ENCODE data around the gene PSMA4. TPM values are rescaled to one million over a fixed set of nuclear protein-coding genes. Genes with fewer than 3 reads are reported as not detected.
A peak's percentile ranks its signal among the peaks of the same experiment; 100 is the strongest.
"Not testable (repeated sequence)": the region's sequence is repeated elsewhere in the genome, so short reads cannot be mapped to it uniquely, and the experiment has no call there.

The PSMA4 gene
- total RNA-seq, 2 donors from 2014 or later: 66.2 to 97.5 TPM

DNA sequence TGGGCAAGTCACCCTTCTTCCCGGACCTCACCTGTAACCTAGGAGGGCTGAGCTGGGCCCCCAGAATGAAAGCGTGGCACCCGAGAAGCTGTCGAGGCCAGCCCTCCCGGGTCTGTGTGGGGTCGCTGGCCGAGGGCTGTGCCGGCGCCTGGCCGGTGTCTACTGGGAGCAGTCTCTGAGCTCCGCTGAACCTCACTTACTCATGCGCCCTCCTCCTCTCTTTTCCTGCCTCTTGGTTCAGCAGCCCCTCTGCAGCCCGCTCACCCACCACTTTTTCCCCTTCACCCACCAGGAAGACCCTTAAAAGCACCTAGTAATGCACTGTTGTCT is 32.4 kb upstream of the PSMA4 start:
- TF ChIP-seq, protein P1, sequence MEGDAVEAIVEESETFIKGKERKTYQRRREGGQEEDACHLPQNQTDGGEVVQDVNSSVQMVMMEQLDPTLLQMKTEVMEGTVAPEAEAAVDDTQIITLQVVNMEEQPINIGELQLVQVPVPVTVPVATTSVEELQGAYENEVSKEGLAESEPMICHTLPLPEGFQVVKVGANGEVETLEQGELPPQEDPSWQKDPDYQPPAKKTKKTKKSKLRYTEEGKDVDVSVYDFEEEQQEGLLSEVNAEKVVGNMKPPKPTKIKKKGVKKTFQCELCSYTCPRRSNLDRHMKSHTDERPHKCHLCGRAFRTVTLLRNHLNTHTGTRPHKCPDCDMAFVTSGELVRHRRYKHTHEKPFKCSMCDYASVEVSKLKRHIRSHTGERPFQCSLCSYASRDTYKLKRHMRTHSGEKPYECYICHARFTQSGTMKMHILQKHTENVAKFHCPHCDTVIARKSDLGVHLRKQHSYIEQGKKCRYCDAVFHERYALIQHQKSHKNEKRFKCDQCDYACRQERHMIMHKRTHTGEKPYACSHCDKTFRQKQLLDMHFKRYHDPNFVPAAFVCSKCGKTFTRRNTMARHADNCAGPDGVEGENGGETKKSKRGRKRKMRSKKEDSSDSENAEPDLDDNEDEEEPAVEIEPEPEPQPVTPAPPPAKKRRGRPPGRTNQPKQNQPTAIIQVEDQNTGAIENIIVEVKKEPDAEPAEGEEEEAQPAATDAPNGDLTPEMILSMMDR (IDR thresholded peaks at IDR 0.05): no peak
- Histone ChIP-seq H3K9me3 (no peaks in the 10 kb centered on the region), H3K4me3 (peak overlapping the region; percentile 99), H3K27me3 (replicated peaks; ENCODE audit: insufficient read depth) (no peaks in the 10 kb centered on the region), H3K36me3 (no peaks in the 10 kb centered on the region), H3K27ac (peak overlapping the region; percentile 45 to 52), H3K4me1 (ENCODE audit: control insufficient read depth in 1 of 2, low read depth in 2 of 2) (peaks cover 4 to 15% of the 10 kb centered on the region in 2 donors)
- DNase-seq (ENCODE audit: low spot score) (no peak), ATAC-seq (ENCODE audit: insufficient number of reproducible peaks, low FRiP score, low read depth) (no peak)

DNA sequence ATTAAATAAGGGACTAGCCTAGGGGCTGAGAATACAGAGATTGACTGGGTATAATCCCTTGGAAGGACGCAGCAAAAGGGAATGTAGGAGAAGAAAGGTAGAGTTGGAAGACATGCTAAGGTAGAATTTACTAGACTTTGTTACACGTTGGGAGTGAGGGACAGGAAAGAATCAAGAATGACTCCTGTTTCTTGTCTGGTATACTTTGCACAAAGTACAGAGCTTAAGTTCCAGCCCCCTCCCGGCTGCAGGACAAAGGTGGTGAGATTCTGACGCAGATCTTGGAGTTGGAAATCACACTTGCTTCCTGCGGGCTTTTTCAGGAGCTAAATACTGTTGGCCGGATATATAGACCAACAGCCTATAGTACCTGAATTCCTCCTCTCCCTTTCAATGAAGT is 32.0 kb upstream of the PSMA4 start:
- Histone ChIP-seq H3K9me3 (no peaks in the 10 kb centered on the region), H3K4me1 (ENCODE audit: control insufficient read depth in 1 of 2, low read depth in 2 of 2) (peaks cover 4 to 15% of the 10 kb centered on the region in 2 donors), H3K36me3 (no peaks in the 10 kb centered on the region), H3K27me3 (replicated peaks; ENCODE audit: insufficient read depth) (no peaks in the 10 kb centered on the region), H3K4me3 (peak overlapping the region; percentile 99), H3K27ac (no peak overlapping the region)
- ATAC-seq (ENCODE audit: insufficient number of reproducible peaks, low FRiP score, low read depth) (no peak), DNase-seq (ENCODE audit: low spot score) (no peak)
- TF ChIP-seq, protein P1 (IDR thresholded peaks at IDR 0.05): no peak

DNA sequence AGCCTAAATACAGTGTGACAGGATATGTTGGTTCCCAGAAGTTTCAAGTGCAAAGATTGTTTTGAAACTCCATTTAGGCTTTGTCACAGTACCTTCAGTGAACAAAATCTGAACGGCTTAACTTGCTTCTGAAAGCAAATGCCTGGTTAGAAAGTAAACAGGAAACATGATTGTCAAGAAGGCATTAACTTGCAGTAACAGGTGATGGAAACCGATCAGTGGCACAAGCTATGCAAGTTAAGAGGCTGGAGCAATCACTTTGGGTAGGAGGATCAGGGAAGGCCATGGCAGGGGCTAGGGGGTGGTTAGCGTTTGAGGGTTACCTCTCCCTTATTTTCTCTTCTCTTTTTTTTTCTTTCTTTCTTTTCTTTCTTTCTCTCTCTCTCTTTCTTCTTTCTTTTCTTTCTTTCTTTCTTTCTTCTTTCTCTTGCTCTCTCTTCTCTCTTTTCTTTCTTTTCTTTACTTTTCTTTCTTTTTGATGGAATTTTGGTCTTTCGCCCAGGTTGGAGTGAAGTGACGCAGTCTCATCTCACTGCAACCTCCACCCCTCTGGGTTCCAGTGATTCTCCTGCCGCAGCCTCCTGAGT is 30.4 kb upstream of the PSMA4 start:
- H3K27me3 ChIP-seq (replicated peaks; ENCODE audit: insufficient read depth): no peaks in the 10 kb centered on the region
- H3K9me3 ChIP-seq: no peaks in the 10 kb centered on the region
- peaks cover 4 to 15% of the 10 kb centered on the region in 2 donors for H3K4me1 ChIP-seq (ENCODE audit: control insufficient read depth in 1 of 2, low read depth in 2 of 2)
- H3K4me3 ChIP-seq: no peak overlapping the region
- no peak overlapping the region for H3K27ac ChIP-seq
- DNase-seq (ENCODE audit: low spot score) (no peak), ATAC-seq (ENCODE audit: insufficient number of reproducible peaks, low FRiP score, low read depth) (no peak)
- H3K36me3 ChIP-seq: no peaks in the 10 kb centered on the region
- TF ChIP-seq, protein P1 (IDR thresholded peaks at IDR 0.05): no peak

DNA sequence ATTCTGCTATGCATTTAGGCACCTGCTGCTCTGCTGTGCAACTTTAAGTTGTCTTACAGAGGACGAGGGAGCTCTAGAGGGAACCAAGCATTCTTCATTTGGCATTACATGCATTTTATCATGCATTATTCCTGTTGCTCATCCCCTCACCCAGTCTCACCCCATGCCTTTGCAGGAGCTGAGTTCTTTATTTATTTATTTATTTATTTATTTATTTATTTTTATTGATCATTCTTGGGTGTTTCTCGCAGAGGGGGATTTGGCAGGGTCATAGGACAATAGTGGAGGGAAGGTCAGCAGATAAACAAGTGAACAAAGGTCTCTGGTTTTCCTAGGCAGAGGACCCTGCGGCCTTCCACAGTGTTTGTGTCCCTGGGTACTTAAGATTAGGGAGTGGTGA is 20.2 kb upstream of the PSMA4 start:
- not testable (repeated sequence) for ATAC-seq (ENCODE audit: insufficient number of reproducible peaks, low FRiP score, low read depth); DNase-seq (ENCODE audit: low spot score); H3K27me3 ChIP-seq (replicated peaks; ENCODE audit: insufficient read depth); H3K9me3 ChIP-seq; H3K27ac ChIP-seq; H3K4me3 ChIP-seq; H3K36me3 ChIP-seq; H3K4me1 ChIP-seq (ENCODE audit: control insufficient read depth in 1 of 2, low read depth in 2 of 2)

DNA sequence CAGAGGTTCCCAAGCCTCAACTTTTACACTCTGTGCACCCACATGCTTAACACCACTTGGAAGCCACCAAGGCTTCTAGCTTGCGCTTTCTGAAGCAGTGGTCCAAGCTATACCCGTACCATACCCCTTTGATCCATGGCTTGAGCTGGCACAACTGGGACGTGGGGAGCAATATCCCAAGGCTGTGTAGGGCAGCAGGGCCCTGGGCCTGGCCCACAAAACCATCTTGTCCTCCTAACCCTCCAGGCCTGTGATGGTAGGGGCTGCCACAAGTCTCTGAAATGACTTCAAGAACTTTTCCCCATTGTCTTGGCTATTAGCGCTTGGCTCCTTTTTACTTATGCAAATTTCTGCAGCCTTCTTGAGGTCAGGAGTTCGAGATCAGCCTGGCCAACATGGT is 16.0 kb upstream of the PSMA4 start:
- Histone ChIP-seq H3K4me3 (no peak overlapping the region), H3K9me3 (no peaks in the 10 kb centered on the region), H3K36me3 (no peaks in the 10 kb centered on the region), H3K27ac (no peak overlapping the region), H3K4me1 (ENCODE audit: control insufficient read depth in 1 of 2, low read depth in 2 of 2) (no peaks in the 10 kb centered on the region), H3K27me3 (replicated peaks; ENCODE audit: insufficient read depth) (no peaks in the 10 kb centered on the region)
- no peak for DNase-seq (ENCODE audit: low spot score)
- no peak for ATAC-seq (ENCODE audit: insufficient number of reproducible peaks, low FRiP score, low read depth)
- TF ChIP-seq, protein P1 (IDR thresholded peaks at IDR 0.05): no peak

DNA sequence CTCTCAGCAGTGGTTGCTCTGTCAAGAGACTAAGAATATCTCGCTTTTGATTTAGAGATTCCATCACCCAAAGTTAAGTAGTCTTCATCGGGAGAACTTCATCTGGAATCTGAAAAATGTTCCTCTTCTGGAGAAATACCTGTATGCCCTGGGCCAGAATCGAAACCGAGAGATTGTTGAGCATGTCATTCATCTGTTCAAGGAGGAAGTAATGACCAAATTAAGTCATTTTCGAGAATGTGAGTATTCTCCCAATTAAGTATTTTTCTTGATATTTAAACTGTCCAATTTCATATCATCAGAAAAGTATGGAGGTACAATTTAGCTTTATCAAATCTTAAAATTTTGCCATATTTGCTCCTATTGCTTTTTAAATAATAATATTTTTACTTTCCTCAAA is 12.9 kb upstream of the PSMA4 start:
- H3K27ac ChIP-seq: no peak overlapping the region
- TF ChIP-seq, protein P1 (IDR thresholded peaks at IDR 0.05): no peak
- H3K36me3 ChIP-seq: no peaks in the 10 kb centered on the region
- ATAC-seq (ENCODE audit: insufficient number of reproducible peaks, low FRiP score, low read depth) (no peak), DNase-seq (ENCODE audit: low spot score) (no peak)
- no peak overlapping the region for H3K4me3 ChIP-seq
- no peaks in the 10 kb centered on the region for H3K27me3 ChIP-seq (replicated peaks; ENCODE audit: insufficient read depth)
- H3K9me3 ChIP-seq: no peaks in the 10 kb centered on the region
- no peaks in the 10 kb centered on the region for H3K4me1 ChIP-seq (ENCODE audit: control insufficient read depth in 1 of 2, low read depth in 2 of 2)

All from thoracic aorta (tissue), 2 donors.